Large intestine (tissue), 3 donors: ENCODE results near the gene LIPE. TPM values are rescaled to one million over a fixed set of nuclear protein-coding genes. Genes with fewer than 3 reads are reported as not detected.

Source experiments
- DNase-seq, 2 donors: peaks; one replicate each; pipeline versions ENCODE4 v3.0.0 to v3.0.0-alpha.2; 2013
- H3K27ac ChIP-seq: one replicate; pipeline ENCODE4 v1.5.1; 2013; ENCODE audit warnings: low read length
- H3K27me3 ChIP-seq: 2 replicates; pipeline ENCODE4 v1.6.1; 2013; ENCODE audit warnings: low read length; ENCODE audit not compliant: control insufficient read depth, insufficient read depth
- H3K36me3 ChIP-seq: 2 replicates; pipeline ENCODE4 v1.6.1; 2013; ENCODE audit warnings: low read length; ENCODE audit not compliant: control insufficient read depth, insufficient read depth
- H3K4me1 ChIP-seq: one replicate; pipeline ENCODE4 v1.6.1; 2013; ENCODE audit warnings: low read length; ENCODE audit not compliant: control insufficient read depth, insufficient read depth
- H3K4me3 ChIP-seq: one replicate; pipeline ENCODE4 v1.5.1; 2013; ENCODE audit warnings: low read length
- H3K9me3 ChIP-seq: one replicate; pipeline ENCODE4 v1.6.1; 2013; ENCODE audit warnings: mild to moderate bottlenecking, low read depth, low read length, moderate library complexity; ENCODE audit not compliant: control insufficient read depth
- WGBS: methylation state at CpG from one replicate; pipeline ENCODE4 v1.1.5; 2013; ENCODE audit warnings: low lambda C conversion rate; ENCODE audit not compliant: insufficient coverage; 5-methylcytosine and 5-hydroxymethylcytosine counted together
- polyA plus RNA-seq: library from polyadenylated mRNA; unstranded; fragments of 120-200 nt; gene quantifications from one replicate; pipeline ENCODE4 v1.2.1, GENCODE V29; 2013

Gene LIPE
- polyA plus RNA-seq, 1 donor: 13.9 TPM

GRCh38 chr19:42401365-42402303 is 25.6 kb downstream of the LIPE start:
- peak; percentile 66 to 70 for DNase-seq
- Histone ChIP-seq H3K9me3 (no peaks in the 10 kb centered on the region), H3K4me1 (peaks cover 11% of the 10 kb centered on the region), H3K27ac (no peak overlapping the region), H3K4me3 (peak overlapping the region; percentile 29), H3K27me3 (no peaks in the 10 kb centered on the region), H3K36me3 (peaks cover 27% of the 10 kb centered on the region)
- 10% methylated on average over 8 of the region's 80 CpGs for WGBS

- no CpG with 5 or more reads among the region's 1 CpG for WGBS
- H3K9me3 ChIP-seq: no peaks in the 10 kb centered on the region
- H3K27me3 ChIP-seq: no peaks in the 10 kb centered on the region
- no peak for DNase-seq
- no peak overlapping the region for H3K4me3 ChIP-seq
- peaks cover 11% of the 10 kb centered on the region for H3K4me1 ChIP-seq
- no peak overlapping the region for H3K27ac ChIP-seq
- H3K36me3 ChIP-seq: peaks cover 15% of the 10 kb centered on the region
These were observed 26.8 kb downstream of the LIPE start for GRCh38 chr19:42400404-42400803.

GRCh38 chr19:42397263-42398166 is 29.7 kb downstream of the LIPE start:
- Histone ChIP-seq H3K27me3 (no peaks in the 10 kb centered on the region), H3K36me3 (no peaks in the 10 kb centered on the region), H3K4me3 (peak overlapping the region; percentile 54), H3K9me3 (no peaks in the 10 kb centered on the region), H3K27ac (peak overlapping the region; percentile 50), H3K4me1 (peaks cover 11% of the 10 kb centered on the region)
- WGBS: 0% methylated on average over 4 of the region's 25 CpGs
- DNase-seq: no peak

GRCh38 chr19:42396381-42397262 is 30.6 kb downstream of the LIPE start:
- peaks cover 6% of the 10 kb centered on the region for H3K27me3 ChIP-seq
- no peaks in the 10 kb centered on the region for H3K9me3 ChIP-seq
- DNase-seq: peak; percentile 99
- H3K4me1 ChIP-seq: peaks cover 11% of the 10 kb centered on the region
- WGBS: 83% methylated on average over 1 of the region's 42 CpGs
- no peaks in the 10 kb centered on the region for H3K36me3 ChIP-seq
- peak overlapping the region; percentile 54 for H3K4me3 ChIP-seq
- H3K27ac ChIP-seq: peak overlapping the region; percentile 58

- Histone ChIP-seq H3K9me3 (no peaks in the 10 kb centered on the region), H3K27me3 (peaks cover 23% of the 10 kb centered on the region), H3K4me1 (peaks cover 7% of the 10 kb centered on the region), H3K36me3 (no peaks in the 10 kb centered on the region), H3K27ac (no peak overlapping the region), H3K4me3 (no peak overlapping the region)
- no CpG with 5 or more reads among the region's 8 CpGs for WGBS
- DNase-seq: no peak
These were observed 32.4 kb downstream of the LIPE start for GRCh38 chr19:42394751-42395150.

- Histone ChIP-seq H3K4me1 (no peaks in the 10 kb centered on the region), H3K9me3 (no peaks in the 10 kb centered on the region), H3K27ac (no peak overlapping the region), H3K27me3 (peaks cover 36% of the 10 kb centered on the region), H3K36me3 (no peaks in the 10 kb centered on the region), H3K4me3 (no peak overlapping the region)
- no CpG with 5 or more reads among the region's 4 CpGs for WGBS
- no peak for DNase-seq
These were observed 35.0 kb downstream of the LIPE start for GRCh38 chr19:42392165-42392564.

GRCh38 chr19:42389899-42390298 is 37.3 kb downstream of the LIPE start, which contains the start of gene CNFN:
Gene CNFN, minus strand, starts transcription at chr19:42390297. Its CDS starts 1,260 bp downstream, at chr19:42389037.
- Histone ChIP-seq H3K27ac (no peak within 1 kb of the TSS), H3K4me3 (no peak within 1 kb of the TSS), H3K27me3 (peaks cover 36% of the 10 kb centered on the region), H3K36me3 (no peaks in the 10 kb centered on the region), H3K9me3 (no peaks in the 10 kb centered on the region), H3K4me1 (no peaks in the 10 kb centered on the region)
- 60% methylated on average over 1 of the region's 12 CpGs for WGBS
- no peak for DNase-seq

GRCh38 chr19:42388851-42389489 is 38.2 kb downstream of the LIPE start:
- DNase-seq: no peak
- no CpG with 5 or more reads among the region's 20 CpGs for WGBS
- no peaks in the 10 kb centered on the region for H3K9me3 ChIP-seq
- H3K4me1 ChIP-seq: no peaks in the 10 kb centered on the region
- no peaks in the 10 kb centered on the region for H3K36me3 ChIP-seq
- H3K27ac ChIP-seq: no peak overlapping the region
- H3K4me3 ChIP-seq: no peak overlapping the region
- peaks cover 36% of the 10 kb centered on the region for H3K27me3 ChIP-seq

GRCh38 chr19:42386974-42387707 is 40.0 kb downstream of the LIPE start:
- peak; percentile 62 to 87 for DNase-seq
- no peaks in the 10 kb centered on the region for H3K9me3 ChIP-seq
- H3K36me3 ChIP-seq: no peaks in the 10 kb centered on the region
- peaks cover 34% of the 10 kb centered on the region for H3K27me3 ChIP-seq
- H3K4me3 ChIP-seq: peak overlapping the region; percentile 48
- no peaks in the 10 kb centered on the region for H3K4me1 ChIP-seq
- WGBS: no CpG with 5 or more reads among the region's 48 CpGs
- peak overlapping the region; percentile 58 for H3K27ac ChIP-seq
